Neuron (in vitro differentiated cells): Measurements from ENCODE around the gene TTC28.

ENCODE experiments used
- H2AFZ ChIP-seq: one replicate; pipeline ENCODE4 v1.6.1; 2013; ENCODE audit warnings: low read depth, mild to moderate bottlenecking, inconsistent platforms, low read length, moderate library complexity
- H3K27me3 ChIP-seq: one replicate; pipeline ENCODE4 v1.6.1; 2013; ENCODE audit warnings: low read length; ENCODE audit not compliant: insufficient read depth
- H3K36me3 ChIP-seq: one replicate; pipeline ENCODE4 v1.6.1; 2013; ENCODE audit warnings: low read length; ENCODE audit not compliant: insufficient read depth
- H3K4me1 ChIP-seq: one replicate; pipeline ENCODE4 v1.6.1; 2013; ENCODE audit warnings: low read length; ENCODE audit not compliant: insufficient read depth
- H3K4me3 ChIP-seq: 2 replicates; pipeline ENCODE4 v1.5.1; 2013; ENCODE audit warnings: mild to moderate bottlenecking, low read length, moderate library complexity
- H3K9me3 ChIP-seq: one replicate; pipeline ENCODE4 v1.6.1; 2013; ENCODE audit warnings: low read length

TTC28 gene

GRCh38 chr22:28012832-28013460 is 666.7 kb downstream of the TTC28 start:
- Histone ChIP-seq H3K9me3 (no peaks in the 10 kb centered on the region), H3K36me3 (peaks cover 12% of the 10 kb centered on the region)

GRCh38 chr22:28009272-28009827 is 670.3 kb downstream of the TTC28 start:
- H3K4me3 ChIP-seq = no peak overlapping the region
- H3K27me3 ChIP-seq = no peaks in the 10 kb centered on the region
- peaks cover 18% of the 10 kb centered on the region for H3K36me3 ChIP-seq
- H2AFZ ChIP-seq = no peak overlapping the region
- no peaks in the 10 kb centered on the region for H3K9me3 ChIP-seq
- peaks cover 10% of the 10 kb centered on the region for H3K4me1 ChIP-seq

More at GRCh38 chr22:28012832-28013460, 666.7 kb downstream of the TTC28 start:
- H3K4me3 ChIP-seq = no peak overlapping the region
- H3K4me1 ChIP-seq = peaks cover 17% of the 10 kb centered on the region
- H3K27me3 ChIP-seq = no peaks in the 10 kb centered on the region
- H2AFZ ChIP-seq = no peak overlapping the region

GRCh38 chr22:28008649-28009048 is 671.0 kb downstream of the TTC28 start:
- peaks cover 6% of the 10 kb centered on the region for H3K4me1 ChIP-seq
- no peaks in the 10 kb centered on the region for H3K9me3 ChIP-seq
- no peak overlapping the region for H3K4me3 ChIP-seq
- H3K36me3 ChIP-seq = peaks cover 17% of the 10 kb centered on the region
- no peaks in the 10 kb centered on the region for H3K27me3 ChIP-seq
- no peak overlapping the region for H2AFZ ChIP-seq

GRCh38 chr22:28008056-28008455 is 671.6 kb downstream of the TTC28 start:
- Histone ChIP-seq H3K4me1 (peaks cover 6% of the 10 kb centered on the region), H3K9me3 (no peaks in the 10 kb centered on the region), H3K27me3 (no peaks in the 10 kb centered on the region), H3K36me3 (peaks cover 14% of the 10 kb centered on the region), H3K4me3 (no peak overlapping the region), H2AFZ (no peak overlapping the region)

- Histone ChIP-seq H3K9me3 (no peaks in the 10 kb centered on the region), H3K4me1 (peaks cover 6% of the 10 kb centered on the region), H3K4me3 (no peak overlapping the region), H2AFZ (no peak overlapping the region), H3K36me3 (peaks cover 13% of the 10 kb centered on the region), H3K27me3 (no peaks in the 10 kb centered on the region)
These were observed 673.4 kb downstream of the TTC28 start for GRCh38 chr22:28006271-28006670.

GRCh38 chr22:28005513-28005912 is 674.1 kb downstream of the TTC28 start:
- Histone ChIP-seq H3K9me3 (no peaks in the 10 kb centered on the region), H2AFZ (no peak overlapping the region), H3K27me3 (no peaks in the 10 kb centered on the region), H3K4me1 (peaks cover 6% of the 10 kb centered on the region), H3K36me3 (peaks cover 19% of the 10 kb centered on the region), H3K4me3 (no peak overlapping the region)

GRCh38 chr22:28004021-28004420 is 675.6 kb downstream of the TTC28 start:
- no peak overlapping the region for H3K4me3 ChIP-seq
- peaks cover 25% of the 10 kb centered on the region for H3K36me3 ChIP-seq
- H2AFZ ChIP-seq = no peak overlapping the region
- peaks cover 1% of the 10 kb centered on the region for H3K4me1 ChIP-seq
- no peaks in the 10 kb centered on the region for H3K9me3 ChIP-seq
- no peaks in the 10 kb centered on the region for H3K27me3 ChIP-seq

GRCh38 chr22:28002863-28003565 is 676.6 kb downstream of the TTC28 start:
- H3K9me3 ChIP-seq = no peaks in the 10 kb centered on the region
- no peak overlapping the region for H3K4me3 ChIP-seq
- no peaks in the 10 kb centered on the region for H3K27me3 ChIP-seq
- H3K36me3 ChIP-seq = peaks cover 35% of the 10 kb centered on the region
- no peaks in the 10 kb centered on the region for H3K4me1 ChIP-seq
- no peak overlapping the region for H2AFZ ChIP-seq

GRCh38 chr22:28002181-28002700 is 677.4 kb downstream of the TTC28 start:
- Histone ChIP-seq H2AFZ (no peak overlapping the region), H3K9me3 (no peaks in the 10 kb centered on the region), H3K4me1 (no peaks in the 10 kb centered on the region), H3K27me3 (no peaks in the 10 kb centered on the region), H3K4me3 (no peak overlapping the region), H3K36me3 (peaks cover 42% of the 10 kb centered on the region)

- Histone ChIP-seq H2AFZ (no peak overlapping the region), H3K36me3 (peaks cover 48% of the 10 kb centered on the region), H3K4me1 (no peaks in the 10 kb centered on the region), H3K9me3 (no peaks in the 10 kb centered on the region), H3K27me3 (no peaks in the 10 kb centered on the region), H3K4me3 (no peak overlapping the region)
These were observed 678.3 kb downstream of the TTC28 start for GRCh38 chr22:28001171-28001835.

- Histone ChIP-seq H2AFZ (no peak overlapping the region), H3K4me3 (no peak overlapping the region), H3K36me3 (peaks cover 57% of the 10 kb centered on the region)
These were observed 679.3 kb downstream of the TTC28 start for GRCh38 chr22:28000361-28000760.

GRCh38 chr22:27999876-28000275 is 679.8 kb downstream of the TTC28 start:
- no peak overlapping the region for H2AFZ ChIP-seq

More at GRCh38 chr22:28000361-28000760, 679.3 kb downstream of the TTC28 start:
- Histone ChIP-seq H3K9me3 (no peaks in the 10 kb centered on the region), H3K4me1 (no peaks in the 10 kb centered on the region), H3K27me3 (no peaks in the 10 kb centered on the region)

More at GRCh38 chr22:27999876-28000275, 679.8 kb downstream of the TTC28 start:
- no peaks in the 10 kb centered on the region for H3K27me3 ChIP-seq
- H3K36me3 ChIP-seq = peaks cover 57% of the 10 kb centered on the region
- H3K4me1 ChIP-seq = no peaks in the 10 kb centered on the region
- no peak overlapping the region for H3K4me3 ChIP-seq
- H3K9me3 ChIP-seq = no peaks in the 10 kb centered on the region
